HG03558 (cell line): ENCODE data around the gene UHRF1.
"Not testable (repeated sequence)": the region's sequence is repeated elsewhere in the genome, so short reads cannot be mapped to it uniquely, and the experiment has no call there.

Experiments used
- ATAC-seq: cut with Tn5 transposase; IDR thresholded peaks from one replicate; pipeline ENCODE4 v1.9.1; 2021; ENCODE audit warnings: moderate number of reproducible peaks; ENCODE audit not compliant: unreplicated experiment; ENCODE audit errors: extremely low read depth

The UHRF1 gene

DNA sequence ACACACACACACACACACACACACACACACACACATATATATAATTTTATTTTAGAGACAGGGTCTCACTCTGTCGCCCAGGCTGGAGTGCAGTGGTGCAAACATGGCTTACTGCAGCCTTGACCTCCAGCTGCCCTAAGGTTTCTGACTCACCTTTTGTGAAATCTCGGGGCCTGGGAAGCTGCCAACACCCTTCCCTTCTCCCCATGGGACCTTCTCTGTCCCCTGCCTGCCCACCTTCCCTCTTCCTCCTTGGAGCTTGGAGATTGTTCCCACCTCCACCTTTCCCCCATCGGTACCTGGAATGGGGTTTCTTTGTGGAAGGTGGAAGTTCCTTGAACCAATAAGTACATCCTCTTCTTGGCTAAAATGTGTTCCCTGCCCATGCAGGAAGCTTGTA is 12.9 kb upstream of the UHRF1 start:
- no peak for ATAC-seq

DNA sequence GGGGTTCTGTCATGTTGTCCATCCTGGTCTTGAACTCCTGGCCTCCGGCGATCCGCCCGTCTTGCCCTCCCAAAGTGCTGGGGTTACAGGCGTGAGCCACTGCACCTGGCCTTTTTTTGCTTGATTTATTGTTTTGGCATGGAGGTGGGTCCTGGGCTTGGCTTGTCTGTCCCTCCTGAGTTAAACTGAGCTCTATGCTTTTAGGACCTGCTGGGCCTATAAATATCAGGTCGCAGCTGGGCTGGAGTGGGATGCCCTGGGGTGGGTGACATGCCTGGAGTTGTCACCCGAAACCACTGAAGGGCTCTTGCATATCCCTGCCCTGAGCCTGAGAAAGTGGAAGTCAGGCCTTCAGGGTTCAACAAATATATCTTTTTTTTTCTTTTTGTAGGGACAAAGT is 12.2 kb upstream of the UHRF1 start:
- ATAC-seq = no peak

DNA sequence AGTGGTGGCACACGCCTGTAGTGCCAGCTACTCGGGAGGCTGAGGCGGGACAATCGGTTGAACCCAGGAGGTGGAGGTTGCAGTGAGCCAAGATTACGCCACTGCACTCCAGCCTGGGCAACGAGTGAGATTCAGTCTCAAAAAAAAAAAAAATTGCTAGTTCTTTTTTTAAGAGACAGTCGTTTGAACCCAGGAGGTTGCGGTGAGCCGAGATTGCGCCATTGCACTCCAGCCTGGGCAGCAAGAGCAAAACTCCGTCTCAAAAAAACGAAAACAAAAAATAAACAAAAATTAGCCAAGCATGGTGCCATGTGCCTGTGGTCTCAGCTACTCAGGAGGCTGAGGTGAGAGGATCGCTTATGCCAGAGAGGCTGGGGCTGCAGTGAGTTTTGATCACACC is 8.4 kb upstream of the UHRF1 start:
- not testable (repeated sequence) for ATAC-seq

DNA sequence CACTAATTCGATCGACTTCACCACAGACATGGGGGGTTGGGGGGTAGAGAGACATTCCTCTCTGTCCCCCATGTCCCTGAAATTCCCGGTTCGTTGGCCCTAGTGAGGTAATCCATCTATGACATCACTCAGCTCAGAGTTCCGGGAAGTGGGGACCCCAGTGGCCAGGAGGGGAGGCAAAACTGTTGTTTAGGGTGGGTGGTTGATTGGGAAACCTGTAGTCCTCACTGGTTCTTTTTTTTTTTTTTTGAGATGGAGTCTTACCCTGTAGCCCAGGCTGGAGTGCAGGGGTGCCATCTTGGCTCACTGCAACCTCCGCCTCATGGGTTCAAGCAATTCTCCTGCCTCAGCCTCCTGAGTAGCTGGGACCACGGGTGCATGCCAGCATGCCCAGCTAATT is 6.5 kb upstream of the UHRF1 start, which contains the start of gene ARRDC5:
ARRDC5 (minus strand) TSS at position 101 of the 400 bp plus-strand sequence; CDS start at position 30, 71 bp downstream.
- no peak for ATAC-seq

DNA sequence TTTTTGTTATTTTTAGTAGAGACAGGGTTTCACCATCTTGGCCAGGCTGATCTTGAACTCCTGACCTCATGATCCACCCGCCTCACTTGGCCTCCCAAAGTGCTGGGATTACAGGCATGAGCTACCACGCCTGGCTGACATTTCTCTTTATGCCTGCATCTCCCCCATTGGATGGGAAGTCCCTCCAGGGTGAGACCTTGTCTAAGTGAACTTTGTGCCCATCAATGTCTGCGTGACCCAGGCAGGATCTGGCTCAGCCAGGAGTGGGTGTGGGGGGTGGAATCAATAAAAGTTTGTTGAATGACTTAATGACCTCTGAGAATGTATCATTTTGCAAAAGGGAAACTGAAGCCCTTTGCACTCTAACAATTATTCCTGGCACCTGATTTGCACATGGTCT is 4.8 kb upstream of the UHRF1 start:
- no peak for ATAC-seq

DNA sequence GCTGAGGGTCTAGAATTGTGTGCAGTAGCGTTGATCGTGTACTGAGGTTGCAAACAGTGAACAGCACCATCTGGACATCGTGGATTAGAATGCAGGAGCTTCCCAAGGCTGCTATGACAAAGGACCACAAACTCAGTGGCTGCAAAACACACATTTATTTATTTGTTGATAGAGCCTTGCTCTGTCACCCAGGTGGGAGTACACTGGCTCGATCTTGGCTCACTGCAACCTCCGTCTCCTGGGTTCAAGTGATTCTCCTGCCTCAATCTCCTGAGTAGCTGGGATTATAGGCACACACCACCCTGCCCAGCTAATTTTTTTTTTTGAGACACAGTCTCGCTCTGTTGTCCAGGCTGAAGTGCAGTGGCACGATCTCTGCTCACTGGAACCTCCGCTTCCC is 2.3 kb upstream of the UHRF1 start:
- ATAC-seq = no peak

DNA sequence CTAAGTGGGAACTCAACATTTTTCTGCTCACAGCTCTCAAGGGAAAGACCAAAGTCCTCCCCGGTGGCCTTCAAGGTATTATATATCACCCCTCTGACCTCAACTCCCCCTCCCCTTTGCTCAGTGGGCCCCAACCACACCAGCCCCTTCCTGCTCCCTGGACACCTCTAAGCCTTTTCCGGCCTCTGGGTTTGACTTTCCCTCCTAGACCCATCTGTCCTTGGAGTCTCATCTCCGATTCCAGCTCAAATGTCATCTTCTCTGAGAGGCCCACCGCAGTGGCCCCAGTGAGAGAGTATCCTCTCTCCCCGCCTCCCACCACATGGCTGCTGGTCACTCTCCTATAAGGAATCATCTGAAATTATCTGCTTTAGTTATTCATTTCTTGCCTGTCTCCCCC is 941 bp upstream of the UHRF1 start:
- ATAC-seq = no peak

DNA sequence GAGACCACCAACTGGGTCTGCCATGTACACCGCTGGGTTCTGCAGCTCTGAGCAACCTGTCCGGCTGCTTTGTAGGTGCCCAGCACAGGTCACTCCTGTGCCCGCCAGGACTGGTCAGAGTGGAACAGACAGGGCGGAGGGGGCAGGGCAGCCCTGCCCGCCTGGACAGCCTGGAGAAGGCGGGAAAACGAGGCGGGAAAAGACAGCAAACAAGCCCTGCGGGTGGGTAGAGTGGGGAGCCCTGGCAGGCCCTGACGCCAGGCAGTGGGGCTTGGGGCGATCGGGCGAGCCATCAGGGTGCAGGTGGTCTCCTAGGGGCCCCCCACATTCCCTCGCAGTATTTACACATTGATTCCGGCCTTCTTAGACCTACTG is 533 bp upstream of the UHRF1 start:
- no peak for ATAC-seq

DNA sequence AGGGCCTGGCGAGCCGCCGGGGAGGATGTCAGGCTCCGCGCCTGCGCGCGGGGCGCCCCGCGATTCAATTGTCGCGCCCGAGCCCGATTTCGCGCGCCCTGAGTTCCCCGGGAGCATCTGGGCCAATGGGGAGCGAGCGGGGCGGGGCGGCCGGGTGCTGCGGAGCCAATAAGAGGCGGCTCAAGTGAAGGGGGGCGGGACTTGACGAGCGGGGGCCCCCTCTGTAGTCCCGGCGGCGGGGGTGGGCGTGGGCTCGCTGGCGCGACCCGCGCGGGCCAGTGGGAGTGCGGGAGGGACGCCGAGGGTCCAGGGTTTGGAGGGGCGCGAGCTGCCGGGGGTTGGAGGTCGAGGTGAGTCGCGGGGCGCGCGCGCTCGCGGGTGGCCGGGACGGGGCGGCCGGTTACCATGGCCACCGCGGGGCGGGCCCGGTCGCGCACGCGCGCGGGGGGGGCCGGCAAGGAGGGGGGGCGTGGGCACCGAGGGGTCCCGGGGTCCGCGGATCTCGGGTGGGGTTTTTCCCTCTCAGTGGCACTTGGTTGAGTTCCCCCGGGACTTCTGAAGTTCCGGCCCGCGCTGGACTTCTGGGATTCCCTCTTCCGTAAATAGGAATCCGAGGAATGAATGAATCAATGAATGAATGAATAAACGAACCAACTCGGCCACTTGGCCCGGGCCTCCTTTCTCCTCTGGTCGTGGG is 744 bp downstream of the UHRF1 start:
- no peak for ATAC-seq

DNA sequence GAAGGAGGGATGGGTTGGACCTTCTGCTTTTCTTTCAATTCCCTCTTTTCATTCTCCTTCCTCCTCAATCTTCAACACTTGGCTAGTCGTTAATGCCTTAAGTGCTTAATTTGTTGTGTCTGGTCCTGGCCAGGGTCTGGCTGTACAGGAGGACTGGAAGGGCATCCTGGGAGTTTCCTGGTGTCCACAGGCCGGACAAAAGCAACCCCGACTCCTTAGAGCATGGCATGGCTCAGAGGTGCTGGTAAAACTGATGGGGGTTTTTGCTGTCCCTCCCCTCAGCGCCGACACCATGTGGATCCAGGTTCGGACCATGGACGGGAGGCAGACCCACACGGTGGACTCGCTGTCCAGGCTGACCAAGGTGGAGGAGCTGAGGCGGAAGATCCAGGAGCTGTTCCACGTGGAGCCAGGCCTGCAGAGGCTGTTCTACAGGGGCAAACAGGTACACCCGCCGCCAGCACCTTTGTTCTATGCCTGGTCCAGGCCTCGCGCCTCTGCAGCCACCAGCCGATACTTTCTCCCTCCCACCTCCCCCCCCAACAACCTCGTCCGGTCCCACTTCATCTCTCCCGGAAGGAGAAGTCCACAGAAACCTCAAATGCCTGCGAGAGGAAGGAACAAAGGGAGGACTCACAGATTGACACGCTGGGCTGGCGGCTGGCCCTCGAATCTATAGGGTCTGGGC is 1.4 kb downstream of the UHRF1 start:
- ATAC-seq = no peak

DNA sequence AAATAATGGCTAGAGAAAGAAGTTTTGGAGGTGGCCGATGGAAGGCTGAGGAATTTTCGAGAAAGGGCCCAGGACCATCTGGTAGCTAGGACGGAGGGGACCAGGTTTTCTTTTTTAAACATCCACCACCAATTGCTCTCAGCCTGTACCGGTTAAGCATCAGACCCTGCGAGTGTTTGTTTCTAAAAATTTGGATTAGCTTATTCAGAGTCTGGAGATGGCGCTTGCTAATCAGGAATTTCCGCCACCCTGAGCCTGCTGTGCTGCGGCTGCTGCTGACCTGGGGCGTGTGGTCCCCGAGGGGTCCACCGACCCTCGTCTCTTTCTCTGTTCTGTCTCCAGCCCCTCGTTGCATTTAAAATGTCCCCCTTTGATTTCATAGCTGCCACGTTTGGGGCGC is 2.0 kb downstream of the UHRF1 start:
- no peak for ATAC-seq

DNA sequence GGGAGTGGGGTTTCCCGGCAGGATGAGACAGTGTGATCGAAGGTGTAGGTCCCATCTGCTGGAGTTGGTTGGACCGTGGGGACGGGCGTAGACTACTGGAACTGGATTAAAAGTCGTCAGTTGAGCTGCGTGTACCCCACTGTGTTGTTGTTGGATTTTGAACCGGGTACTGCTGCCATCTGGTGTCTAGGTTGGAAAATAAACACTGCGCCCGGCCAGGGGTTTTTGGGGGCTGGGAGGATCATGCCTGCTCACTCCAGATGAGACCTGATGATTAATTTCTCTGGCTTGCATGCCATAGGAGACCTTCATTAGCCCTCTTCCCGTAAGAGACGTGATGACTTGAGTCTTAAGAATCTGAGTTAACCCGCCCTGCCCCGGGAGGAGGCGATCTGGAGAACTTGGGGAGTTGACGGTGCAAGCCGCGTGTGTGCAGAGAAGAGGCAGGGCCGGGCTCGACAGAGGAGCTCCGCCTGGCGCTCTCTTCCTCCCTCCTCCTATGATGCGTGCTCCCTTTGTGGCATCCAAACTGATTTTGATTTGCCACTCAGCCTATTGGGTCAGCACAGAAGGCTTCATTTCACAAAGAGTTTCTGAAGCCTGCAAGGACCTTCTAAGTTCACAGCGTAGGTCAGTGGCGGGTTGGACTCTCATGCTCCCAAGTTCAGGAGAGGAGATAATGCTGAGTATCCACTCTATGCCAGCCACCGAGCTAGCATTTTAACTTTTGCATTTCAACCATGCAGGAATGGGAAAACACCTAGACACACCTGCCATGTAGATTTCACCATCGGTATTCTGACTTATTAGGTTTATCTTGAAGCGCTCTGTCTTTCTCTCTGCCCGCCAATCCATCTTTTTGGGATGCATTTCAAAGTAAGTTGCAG is 2.7 kb downstream of the UHRF1 start:
- ATAC-seq = no peak

DNA sequence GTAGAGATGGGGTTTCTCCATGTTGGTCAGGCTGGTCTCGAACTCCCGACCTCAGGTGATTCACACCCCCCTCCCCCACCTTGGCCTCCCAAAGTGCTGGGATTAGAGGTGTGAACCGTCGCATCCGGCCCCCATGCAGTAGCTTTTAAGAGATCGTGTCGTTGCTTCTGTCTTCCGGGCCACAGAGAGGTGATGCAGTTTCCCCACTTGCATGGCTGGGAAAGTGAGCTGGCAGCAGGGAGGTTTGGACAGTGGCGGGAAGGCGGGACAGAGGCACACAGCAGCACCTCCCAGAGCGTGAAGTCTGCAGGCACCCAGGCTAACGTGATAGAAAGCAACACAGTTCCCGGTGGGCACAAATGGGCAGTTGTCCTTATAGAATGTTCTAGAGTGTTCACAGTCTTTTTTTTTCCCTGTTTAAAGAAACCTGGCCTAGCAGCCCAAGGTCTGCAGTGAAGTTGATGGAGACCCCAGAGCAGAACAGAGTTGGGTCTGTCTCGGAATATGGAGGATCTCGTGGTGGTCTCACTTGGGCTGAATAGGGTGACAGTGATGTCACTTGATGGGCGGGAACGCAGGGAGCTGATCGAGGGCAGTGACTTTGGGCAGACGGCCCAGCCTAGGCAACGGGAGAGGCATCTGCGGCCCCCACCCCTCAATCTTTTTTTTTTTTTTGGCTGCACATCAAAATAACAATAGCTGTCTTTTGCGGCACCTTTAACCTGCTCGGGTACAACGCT is 4.9 kb downstream of the UHRF1 start:
- ATAC-seq = no peak

DNA sequence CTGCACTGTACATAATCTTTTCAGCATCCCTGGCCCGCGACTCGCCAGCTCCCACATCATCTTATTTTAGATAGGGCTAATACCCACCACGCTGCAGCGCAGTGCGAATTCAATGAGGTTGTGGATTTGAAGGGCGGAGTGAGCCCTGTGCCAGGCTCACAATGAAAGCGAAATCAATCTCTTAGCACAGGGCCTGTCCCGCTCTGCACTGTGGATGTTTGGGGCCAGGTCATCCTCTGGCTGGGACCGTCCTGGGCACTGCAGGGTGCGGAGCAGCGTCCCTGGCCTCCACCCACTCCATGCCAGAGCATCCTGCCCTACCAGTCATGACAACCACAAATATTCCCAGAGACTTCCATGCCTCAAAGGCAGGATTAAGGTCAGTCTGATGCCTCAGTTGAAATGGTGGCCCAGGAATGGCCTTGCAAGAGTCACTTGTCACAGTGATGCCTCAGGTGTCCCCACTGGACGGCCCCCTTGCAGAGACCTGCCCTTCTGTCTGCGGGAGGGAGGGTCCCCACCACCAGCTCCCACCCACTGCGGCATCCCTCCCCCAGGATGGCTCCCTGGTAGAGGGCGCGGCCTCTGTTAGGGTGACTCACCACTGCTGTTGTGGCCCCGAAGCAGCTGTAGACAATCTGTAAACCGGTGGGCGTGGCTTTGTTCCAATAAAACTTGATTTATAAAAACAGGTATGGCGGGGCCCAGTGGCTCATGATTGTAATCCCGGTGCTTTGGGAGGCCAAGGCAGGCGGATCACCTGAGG is 5.6 kb downstream of the UHRF1 start:
- ATAC-seq = no peak

DNA sequence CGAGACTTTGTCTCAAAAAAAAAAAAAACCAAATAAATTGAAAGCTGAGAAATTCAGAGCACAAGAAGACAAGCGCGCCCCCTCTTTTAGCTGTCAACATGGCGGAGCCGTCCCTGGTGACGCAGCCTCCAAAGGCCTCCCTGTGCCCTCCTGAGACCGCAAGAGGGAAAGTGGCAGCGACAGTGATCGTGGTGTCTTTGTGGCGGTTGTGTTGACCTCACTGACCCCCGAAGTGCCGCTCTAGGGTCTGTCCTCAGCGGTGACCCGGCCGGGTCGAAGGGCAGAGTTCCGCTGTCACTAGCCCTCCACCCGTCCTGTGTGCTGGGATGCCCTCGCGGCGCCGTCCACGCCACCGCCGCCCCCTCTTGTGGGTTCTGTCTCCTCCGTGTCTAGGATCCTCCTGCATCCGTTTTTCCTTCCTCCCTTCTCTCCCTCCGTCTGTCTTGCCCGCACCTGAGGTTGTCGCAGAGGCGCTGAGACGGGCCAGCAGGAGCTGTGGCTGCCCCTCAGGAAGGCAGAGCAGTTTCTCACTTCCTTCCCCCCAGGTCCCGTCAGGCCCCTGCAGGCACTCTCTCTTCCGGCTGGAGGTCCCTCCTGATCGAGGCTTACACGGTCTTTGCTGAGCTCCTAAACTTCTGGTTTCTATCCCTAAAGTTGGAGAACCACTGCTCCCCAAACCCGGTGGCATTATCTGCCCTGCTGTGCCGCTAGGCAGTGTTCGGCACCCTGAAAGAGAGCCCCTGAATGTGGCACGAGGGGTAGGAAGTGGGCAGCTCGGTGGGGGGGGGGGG is 7.2 kb downstream of the UHRF1 start:
- no peak for ATAC-seq

DNA sequence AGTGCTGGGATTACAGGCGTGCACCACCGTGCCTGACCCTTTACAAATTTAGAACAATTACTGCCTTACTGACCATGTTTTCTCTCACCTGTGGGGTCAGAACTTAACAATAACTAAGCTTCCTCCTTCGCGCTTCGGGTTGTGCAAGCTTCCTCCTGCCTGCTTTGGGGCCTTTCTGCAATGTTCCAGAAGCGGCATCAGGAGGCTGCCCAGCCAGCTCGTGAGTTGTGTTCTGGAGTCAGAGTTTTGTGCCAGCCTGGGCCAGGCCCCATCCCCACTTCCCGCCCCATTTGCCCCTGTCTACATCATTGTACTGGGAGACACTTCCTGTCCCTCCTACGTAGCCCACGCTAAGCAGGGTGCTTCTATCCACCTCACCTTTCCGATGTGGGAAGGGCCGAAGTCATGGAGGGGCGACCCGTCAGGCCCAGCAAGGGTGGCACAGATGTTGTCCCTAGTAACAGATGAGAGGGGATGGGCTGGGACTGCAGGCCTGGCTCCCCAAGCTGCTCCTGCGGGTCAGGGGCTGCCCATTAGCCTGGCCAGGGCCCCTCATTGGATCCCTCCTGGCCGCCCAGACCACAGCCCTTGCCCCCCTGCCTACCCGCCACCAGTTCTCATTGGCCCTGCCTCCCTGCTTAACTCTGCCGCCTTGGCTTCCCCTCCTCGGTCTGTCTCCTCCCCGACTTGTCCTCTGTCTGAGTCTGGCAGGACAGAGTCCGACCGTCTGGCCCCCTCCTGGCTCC is 13.4 kb downstream of the UHRF1 start:
- no peak for ATAC-seq

DNA sequence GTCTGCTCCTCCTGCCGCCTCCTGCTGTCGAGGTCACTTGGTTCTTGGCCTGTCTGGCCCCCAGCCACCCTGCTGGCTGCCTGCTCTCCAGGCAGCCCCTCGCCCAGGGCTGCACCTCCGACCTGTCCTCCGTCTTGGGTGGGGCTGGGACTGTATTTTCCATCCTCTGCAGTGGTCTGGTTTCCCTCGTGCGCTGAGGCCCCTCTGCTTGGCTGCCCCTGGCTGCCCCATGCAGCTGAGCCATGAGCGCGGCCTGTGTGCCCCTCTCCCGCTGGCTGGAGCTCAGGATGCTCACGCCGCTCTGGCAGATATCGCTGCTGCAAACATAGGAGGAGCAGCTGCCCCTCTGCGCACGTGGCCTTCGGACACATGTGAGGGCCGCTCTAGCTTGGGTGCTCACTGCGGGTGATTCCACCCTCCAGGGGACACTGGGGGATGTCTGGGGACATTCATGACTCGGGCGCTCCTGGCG is 14.0 kb downstream of the UHRF1 start:
- ATAC-seq = no peak

DNA sequence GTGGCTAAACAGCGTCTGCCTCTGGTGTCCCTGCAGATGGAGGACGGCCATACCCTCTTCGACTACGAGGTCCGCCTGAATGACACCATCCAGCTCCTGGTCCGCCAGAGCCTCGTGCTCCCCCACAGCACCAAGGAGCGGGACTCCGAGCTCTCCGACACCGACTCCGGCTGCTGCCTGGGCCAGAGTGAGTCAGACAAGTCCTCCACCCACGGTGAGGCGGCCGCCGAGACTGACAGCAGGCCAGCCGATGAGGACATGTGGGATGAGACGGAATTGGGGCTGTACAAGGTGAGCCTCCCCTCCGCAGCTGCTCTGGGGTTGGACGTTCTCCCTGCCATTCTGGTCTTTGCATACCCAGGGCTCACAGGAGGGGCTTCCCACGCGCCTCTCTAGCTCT is 19.9 kb downstream of the UHRF1 start:
- ATAC-seq = no peak
